GM23338 (cell line): ENCODE data around the gene ITFG1. TPM values are rescaled to one million over a fixed set of nuclear protein-coding genes. Genes with fewer than 3 reads are reported as not detected.
A peak's percentile ranks its signal among the peaks of the same experiment; 100 is the strongest.

ENCODE experiments used
- ATAC-seq: fragments of 200-7000 bp; cut with Tn5 transposase; 3 replicates; pipeline ENCODE4 v1.9.1; 2020
- DNase-seq: peaks from one replicate; pipeline ENCODE4 v3.0.0-alpha.2; 2015; ENCODE audit warnings: low spot score
- H2AFZ ChIP-seq: fragments of 200-600 bp; sonication (generic); 2 replicates; pipeline ENCODE4 v1.8.0; 2016; ENCODE audit warnings: antibody characterized with exemption, mild to moderate bottlenecking, moderate library complexity
- H3F3A ChIP-seq: fragments of 200-600 bp; sonication (generic); replicated peaks from 2 replicates; pipeline ENCODE4 v1.8.0; 2017; ENCODE audit warnings: antibody characterized with exemption, mixed run types, low read depth
- H3K27ac ChIP-seq: fragments of 200-600 bp; sonication (generic); 2 replicates; pipeline ENCODE4 v1.6.1; 2016; ENCODE audit warnings: low read depth
- H3K27me3 ChIP-seq: fragments of 200-600 bp; sonication (generic); 2 replicates; pipeline ENCODE4 v1.8.0; 2016; ENCODE audit warnings: mild to moderate bottlenecking, mixed run types, moderate library complexity; ENCODE audit not compliant: insufficient read depth
- H3K36me3 ChIP-seq: fragments of 200-600 bp; sonication (generic); 2 replicates; pipeline ENCODE4 v1.8.0; 2016; ENCODE audit warnings: mild to moderate bottlenecking; ENCODE audit not compliant: insufficient read depth
- H3K4me1 ChIP-seq: fragments of 200-600 bp; sonication (generic); 2 replicates; pipeline ENCODE4 v1.8.0; 2016; ENCODE audit warnings: mild to moderate bottlenecking, moderate library complexity; ENCODE audit not compliant: insufficient read depth
- H3K4me2 ChIP-seq: fragments of 200-600 bp; sonication (generic); 2 replicates; pipeline ENCODE4 v1.7.1; 2017; ENCODE audit warnings: mixed run types
- H3K4me3 ChIP-seq: fragments of 200-600 bp; sonication (generic); 2 replicates; pipeline ENCODE4 v1.6.1; 2016; ENCODE audit warnings: mixed run types
- H3K79me2 ChIP-seq: fragments of 200-600 bp; sonication (generic); replicated peaks from 2 replicates; pipeline ENCODE4 v1.8.0; 2017; ENCODE audit warnings: mild to moderate bottlenecking; ENCODE audit not compliant: insufficient read depth
- H3K9me2 ChIP-seq: fragments of 200-600 bp; sonication (generic); 2 replicates; pipeline ENCODE4 v1.8.0; 2017; ENCODE audit not compliant: insufficient read depth
- H4K20me1 ChIP-seq: fragments of 200-600 bp; sonication (generic); replicated peaks from 2 replicates; pipeline ENCODE4 v1.8.0; 2017; ENCODE audit warnings: mild to moderate bottlenecking; ENCODE audit not compliant: insufficient read depth
- H3K27ac Mint-ChIP-seq: 2 replicates; pipeline ENCODE4 v1.8.0; 2020; ENCODE audit warnings: inconsistent platforms, mild to moderate bottlenecking, moderate library complexity, mixed read lengths
- H3K27me3 Mint-ChIP-seq: 3 replicates; pipeline ENCODE4 v1.8.0; 2022; ENCODE audit warnings: low read depth, mild to moderate bottlenecking, moderate library complexity, mixed read lengths, inconsistent platforms; ENCODE audit not compliant: insufficient read depth, poor library complexity
- H3K36me3 Mint-ChIP-seq: 3 replicates; pipeline ENCODE4 v1.8.0; 2021; ENCODE audit warnings: low read depth, mild to moderate bottlenecking, inconsistent platforms, moderate library complexity, mixed read lengths
- H3K4me1 Mint-ChIP-seq: 3 replicates; pipeline ENCODE4 v1.8.0; 2020; ENCODE audit warnings: mild to moderate bottlenecking, inconsistent platforms, mixed read lengths
- H3K4me3 Mint-ChIP-seq: 3 replicates; pipeline ENCODE4 v1.8.0; 2021; ENCODE audit warnings: moderate library complexity, mild to moderate bottlenecking, inconsistent platforms, mixed read lengths
- H3K9me3 Mint-ChIP-seq: 3 replicates; pipeline ENCODE4 v1.8.0; 2020; ENCODE audit warnings: moderate library complexity, mild to moderate bottlenecking, inconsistent platforms, mixed read lengths
- CREB1 ChIP-seq: fragments of 250-450 bp; sonication (Bioruptor Pico); IDR thresholded peaks from 2 replicates; pipeline ENCODE4 v1.5.0; 2020; ENCODE audit warnings: low read depth, mild to moderate bottlenecking, moderate library complexity
- CTCF ChIP-seq, 2 experiments: fragments of 200-600 bp in 1 of 2; sonication (generic) in 1 of 2; conservative IDR thresholded peaks; 2 replicates each; pipeline versions ENCODE4 v1.5.1 to v1.6.1; 2016 to 2017; ENCODE audit warnings: antibody characterized with exemption in 2 of 2, low read depth in 2 of 2, mild to moderate bottlenecking in 2 of 2, moderate library complexity in 1 of 2
- ETS1 ChIP-seq: IDR thresholded peaks from 2 replicates; pipeline ENCODE4 v1.6.1; 2016; ENCODE audit warnings: antibody characterized with exemption
- EZH2 ChIP-seq: fragments of 200-600 bp; sonication (generic); IDR thresholded peaks from one replicate; pipeline ENCODE4 v1.8.0; 2017; ENCODE audit warnings: antibody characterized with exemption, mild to moderate bottlenecking, low read depth; ENCODE audit not compliant: unreplicated experiment
- EZH2phosphoT487 ChIP-seq: fragments of 200-600 bp; sonication (generic); IDR thresholded peaks from one replicate; pipeline ENCODE4 v1.8.1; 2018; ENCODE audit warnings: antibody characterized with exemption; ENCODE audit not compliant: unreplicated experiment
- JUNB ChIP-seq: IDR thresholded peaks from one replicate; pipeline ENCODE4 v1.6.1; 2016; ENCODE audit warnings: antibody characterized with exemption; ENCODE audit not compliant: unreplicated experiment
- NANOG ChIP-seq: IDR thresholded peaks from 2 replicates; pipeline ENCODE4 v1.6.1; 2016; ENCODE audit warnings: antibody characterized with exemption, borderline replicate concordance
- STAT1 ChIP-seq: IDR thresholded peaks from one replicate; pipeline ENCODE4 v1.6.1; 2016; ENCODE audit warnings: antibody characterized with exemption; ENCODE audit not compliant: unreplicated experiment
- ZNF114 ChIP-seq: fragments of 250-450 bp; sonication (Bioruptor Pico); IDR thresholded peaks from 2 replicates; pipeline ENCODE4 v1.5.0; 2020; ENCODE audit warnings: mild to moderate bottlenecking, moderate library complexity
- ZNF331 ChIP-seq: fragments of 250-450 bp; sonication (Bioruptor Pico); IDR thresholded peaks from 2 replicates; pipeline ENCODE4 v1.5.0; 2020; ENCODE audit warnings: low read depth, mild to moderate bottlenecking, moderate library complexity
- ZNF462 ChIP-seq: fragments of 250-450 bp; sonication (Bioruptor Pico); IDR thresholded peaks from 2 replicates; pipeline ENCODE4 v1.5.0; 2020; ENCODE audit warnings: mild to moderate bottlenecking, moderate library complexity
- polyA plus RNA-seq: library from polyadenylated mRNA; unstranded; fragments of >200 nt; fragmentation: Nextera tagmentation; extraction: Ambion mirVana; gene quantifications from 2 replicates; pipeline ENCODE4 v1.2.1, GENCODE V29; 2016
- total RNA-seq: library from RNA; depleted of rRNA; stranded (reverse); fragments of >200 nt; shearing (Covaris generic); gene quantifications from 2 replicates; pipeline ENCODE4 v1.2.3, GENCODE V29; 2014

The ITFG1 gene
- total and polyA plus RNA-seq, 2 experiments from 2014 or later: 18.5 to 26.9 TPM

GRCh38 chr16:47320546-47321310 lies 140.1 kb downstream of the ITFG1 start:
- DNase-seq: no peak
- no peaks in the 10 kb centered on the region for H3K9me3 Mint-ChIP-seq
- Histone ChIP-seq H3F3A (no peaks in the 10 kb centered on the region), H3K9me2 (no peaks in the 10 kb centered on the region), H4K20me1 (0 out of 2 replicates have a peak, but pooled peaks cover 3% of the 10 kb centered on the region), H3K4me2 (no peak overlapping the region), H3K36me3 (no peaks in the 10 kb centered on the region), H3K27me3 (no peaks in the 10 kb centered on the region), H3K79me2 (no peaks in the 10 kb centered on the region), H2AFZ (no peak overlapping the region), H3K27ac (no peak overlapping the region), H3K4me3 (no peak overlapping the region), H3K4me1 (peaks cover 19% of the 10 kb centered on the region; the same call in 1 of the 2 replicates)
- no peaks in the 10 kb centered on the region for H3K36me3 Mint-ChIP-seq
- no peak for ATAC-seq
- peaks cover 19% of the 10 kb centered on the region for H3K4me1 Mint-ChIP-seq
- no peak for TF ChIP-seq CREB1
- H3K27ac Mint-ChIP-seq: no peak overlapping the region
- no peak overlapping the region for H3K4me3 Mint-ChIP-seq
- H3K27me3 Mint-ChIP-seq: no peaks in the 10 kb centered on the region

- H3K27ac Mint-ChIP-seq: 0 out of 2 replicates have a peak overlapping the region, but pooled peaks have one; percentile 7
- TF ChIP-seq ETS1: no peak
- no peak for TF ChIP-seq ZNF114 (CRISPR knock-in tag)
- TF ChIP-seq EZH2phosphoT487: no peak
- TF ChIP-seq ZNF331 (CRISPR knock-in tag): no peak
- no peak for TF ChIP-seq NANOG
- TF ChIP-seq ZNF462 (CRISPR knock-in tag): no peak
- TF ChIP-seq JUNB: no peak
- no peak for TF ChIP-seq STAT1
- no peak for TF ChIP-seq EZH2
- no peak for TF ChIP-seq CTCF (conservative IDR thresholded peaks at IDR 0.05; ENCODE audit: low read depth in 2 of 2)
These were observed 143.2 kb downstream of the ITFG1 start for GRCh38 chr16:47317465-47318240.

More at GRCh38 chr16:47317465-47318240, 143.2 kb downstream of the ITFG1 start:
- no peaks in the 10 kb centered on the region for H3K27me3 Mint-ChIP-seq
- no peaks in the 10 kb centered on the region for H3K9me2 ChIP-seq
- H3K9me3 Mint-ChIP-seq: no peaks in the 10 kb centered on the region
- no peaks in the 10 kb centered on the region for H3K36me3 Mint-ChIP-seq
- H3K4me1 ChIP-seq: peaks cover 22% of the 10 kb centered on the region; the same call in 1 of the 2 replicates
- H3K79me2 ChIP-seq: no peaks in the 10 kb centered on the region
- no peak overlapping the region for H2AFZ ChIP-seq
- no peak overlapping the region for H3K4me3 ChIP-seq
- H3K27ac ChIP-seq: no peak overlapping the region
- H3K4me2 ChIP-seq: no peak overlapping the region
- H3F3A ChIP-seq: no peaks in the 10 kb centered on the region
- H4K20me1 ChIP-seq: no peaks in the 10 kb centered on the region
- H3K27me3 ChIP-seq: no peaks in the 10 kb centered on the region
- DNase-seq (peak; percentile 24), ATAC-seq (peak; percentile 51; the same call in 2 of the 3 replicates)
- no peak overlapping the region for H3K4me3 Mint-ChIP-seq
- peaks cover 34% of the 10 kb centered on the region for H3K4me1 Mint-ChIP-seq
- no peaks in the 10 kb centered on the region for H3K36me3 ChIP-seq
